ENCODE data around the gene GRIK4.
A peak's percentile ranks its signal among the peaks of the same experiment; 100 is the strongest.

GRCh38 chr11:120912504-120912903 lies 401.0 kb downstream of the GRIK4 start:
- TF ChIP-seq CTCF (IDR thresholded peaks at IDR 0.05) (peak in 3 of 4 donors; percentile 36 to 57 (median 40)), POLR2A (IDR thresholded peaks at IDR 0.05) (no peak)
